ENCODE data around the gene MATK.

The MATK gene

DNA sequence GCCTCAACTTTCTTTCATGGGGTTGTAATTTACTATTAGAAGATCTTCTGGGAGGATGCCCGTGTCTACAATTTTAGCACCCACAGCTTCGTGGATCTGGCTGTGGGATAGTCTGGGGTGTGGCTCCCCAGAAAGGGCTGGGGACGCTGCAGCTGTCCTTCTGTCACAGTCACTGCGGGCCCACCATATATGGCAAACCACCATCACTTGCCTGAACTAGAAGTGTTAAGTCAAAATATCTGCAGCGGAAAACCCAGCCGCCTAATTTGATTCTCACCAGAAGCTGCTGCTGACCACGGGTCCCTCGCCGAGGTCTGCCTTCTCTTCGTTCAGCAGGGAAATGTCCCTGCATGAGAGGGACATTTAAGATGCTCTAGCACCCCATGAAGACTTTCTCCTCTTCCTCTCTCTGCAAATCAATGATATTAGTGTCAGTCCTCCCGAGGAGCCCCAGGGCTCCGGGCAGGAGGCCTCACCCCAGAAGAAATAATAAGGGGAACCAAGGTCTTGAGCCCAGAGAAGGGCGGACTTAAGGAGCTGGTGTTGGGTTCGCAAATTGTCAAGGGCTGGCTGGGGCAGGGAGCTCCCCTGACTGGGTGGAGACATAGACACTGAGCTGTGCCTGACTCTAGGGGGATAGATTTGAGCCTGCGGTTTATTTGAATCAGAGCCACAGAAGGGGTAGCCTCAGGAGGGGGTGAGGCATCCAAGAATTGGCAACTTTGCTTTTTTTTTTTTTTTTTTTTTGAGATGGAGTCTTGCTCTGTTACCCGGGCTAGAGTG, 3.0 kb upstream of the MATK start:
- no peak for DNase-seq (ENCODE audit: low read depth)

DNA sequence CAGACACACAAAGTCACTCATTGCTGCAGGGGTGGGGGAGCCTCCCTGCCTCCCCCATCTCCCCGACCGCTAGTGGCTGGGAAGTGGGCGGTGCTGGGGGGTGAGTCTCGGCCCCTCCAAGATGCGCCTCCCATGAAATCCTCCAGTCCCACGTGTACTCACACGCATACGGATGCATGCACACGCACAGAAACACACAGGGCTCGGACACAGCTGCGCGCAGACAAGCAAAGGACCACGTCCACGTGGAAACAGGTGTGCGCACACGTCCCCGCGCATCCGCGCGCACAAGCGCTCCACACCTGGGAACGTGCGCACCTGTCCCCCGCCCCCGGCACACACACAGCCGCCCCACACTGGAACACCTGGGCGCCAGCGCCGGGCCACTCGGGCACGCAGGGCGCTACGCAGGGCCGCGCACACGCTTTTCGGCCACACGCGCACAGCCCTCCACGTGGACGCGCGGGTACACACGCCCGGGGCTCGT, 687 bp downstream of the MATK start:
- DNase-seq (ENCODE audit: low read depth) = no peak

DNA sequence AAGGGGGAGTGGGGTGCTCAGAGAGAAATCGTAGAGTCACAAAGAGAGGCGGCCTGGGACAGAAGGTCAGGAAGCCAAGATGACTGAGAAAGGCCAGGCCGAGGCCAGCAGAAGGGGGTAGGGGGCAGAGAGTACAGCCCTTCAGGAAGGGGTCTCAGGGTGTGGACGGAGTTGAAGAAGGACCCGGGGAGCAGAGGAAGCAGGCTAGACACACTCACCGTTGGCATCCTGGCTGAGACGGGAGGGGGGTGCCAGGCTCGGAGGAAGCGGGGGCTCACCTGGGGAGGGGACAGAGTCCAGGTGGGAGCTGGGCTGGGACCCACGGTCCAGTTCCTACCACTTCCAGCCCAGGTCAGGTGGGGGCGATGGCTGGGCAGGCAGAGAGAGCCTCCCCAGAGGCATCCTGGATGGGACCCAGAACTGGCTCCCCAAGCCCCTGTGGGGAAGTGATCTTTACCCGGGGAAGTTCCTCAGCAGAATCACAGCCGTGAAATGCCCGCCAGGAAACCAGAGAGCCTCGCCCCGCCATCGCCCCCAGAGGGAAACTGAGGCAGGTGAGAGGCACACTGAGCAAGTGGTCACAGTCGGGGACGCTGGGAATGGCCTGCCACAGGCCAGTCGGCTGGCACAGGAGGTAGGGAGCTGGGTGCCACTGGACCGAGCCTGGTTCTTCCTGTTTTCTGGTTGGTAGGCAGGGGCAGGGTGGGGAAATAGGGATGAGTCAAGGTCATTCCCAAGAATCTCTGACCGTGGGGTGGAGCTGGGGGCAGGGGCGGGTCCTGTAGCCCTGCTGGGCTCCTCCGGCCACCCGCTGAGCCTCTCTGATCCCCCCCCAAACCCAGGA, 1.4 kb downstream of the MATK start:
- no peak for DNase-seq (ENCODE audit: low read depth)

DNA sequence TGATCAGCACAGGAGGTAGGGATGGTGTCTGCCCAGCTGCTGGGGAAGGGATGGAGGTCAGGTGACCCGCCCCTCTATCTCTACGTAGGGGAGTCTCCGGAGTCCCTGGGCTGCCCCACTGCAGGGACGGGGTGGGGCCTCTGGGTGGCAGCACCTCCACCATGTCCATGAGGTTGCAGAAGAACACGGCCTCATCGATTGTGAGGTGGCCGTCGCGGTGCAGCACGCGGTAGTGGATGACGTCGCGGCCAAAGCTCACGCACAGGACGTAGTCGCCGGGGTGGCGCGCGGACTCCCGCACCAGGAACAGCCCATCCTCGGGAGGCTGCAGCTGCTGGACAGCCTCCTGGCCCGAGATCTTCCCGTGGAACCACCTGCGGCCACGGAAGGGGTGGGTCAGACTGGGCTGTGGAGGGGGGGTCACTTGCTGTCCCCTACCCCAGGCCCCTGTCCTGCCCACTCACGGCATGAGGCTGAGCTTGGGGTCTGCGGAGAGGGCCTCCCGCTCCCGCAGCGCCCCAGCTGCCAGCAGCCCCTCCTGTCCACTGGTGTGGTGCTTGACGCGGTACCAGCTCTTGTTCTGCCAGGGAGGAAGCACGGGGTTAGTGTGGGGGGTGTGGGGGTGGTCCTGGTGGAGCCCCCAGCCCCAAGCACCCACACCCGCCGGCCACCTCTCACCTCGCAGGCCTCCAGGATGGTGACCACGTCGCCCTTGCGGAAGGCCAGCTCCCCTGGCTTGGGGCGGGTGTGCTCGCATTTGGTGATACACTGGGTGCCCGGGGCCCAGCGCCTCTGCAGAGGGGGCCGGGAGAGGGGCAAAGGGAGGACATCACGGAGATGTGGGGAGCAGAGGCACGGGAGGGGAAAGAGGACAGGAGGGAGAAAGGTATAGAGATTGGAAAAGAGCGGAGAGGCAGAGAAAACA, 2.3 kb downstream of the MATK start:
- no peak for DNase-seq (ENCODE audit: low read depth)

DNA sequence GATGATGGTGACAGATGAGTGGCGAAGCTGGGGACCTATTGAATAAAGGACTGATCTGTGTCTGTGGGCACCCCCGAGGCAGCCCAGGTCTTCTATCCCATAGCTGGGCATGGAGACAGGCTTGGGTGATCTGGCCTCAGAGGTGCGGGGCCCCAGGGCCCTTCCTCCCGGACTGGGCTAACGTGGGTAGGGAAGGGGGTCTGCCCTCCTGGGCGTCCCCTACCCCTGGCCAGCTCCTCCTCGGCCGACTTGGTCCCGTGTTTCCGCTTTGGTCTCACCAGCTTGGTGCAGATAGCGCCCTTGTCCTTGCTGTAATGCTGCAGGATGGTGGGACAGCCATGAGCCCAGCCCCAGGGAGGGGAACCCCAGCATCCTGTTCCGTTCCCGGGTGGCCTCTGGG, 3.3 kb downstream of the MATK start:
- DNase-seq (ENCODE audit: low read depth) = no peak

DNA sequence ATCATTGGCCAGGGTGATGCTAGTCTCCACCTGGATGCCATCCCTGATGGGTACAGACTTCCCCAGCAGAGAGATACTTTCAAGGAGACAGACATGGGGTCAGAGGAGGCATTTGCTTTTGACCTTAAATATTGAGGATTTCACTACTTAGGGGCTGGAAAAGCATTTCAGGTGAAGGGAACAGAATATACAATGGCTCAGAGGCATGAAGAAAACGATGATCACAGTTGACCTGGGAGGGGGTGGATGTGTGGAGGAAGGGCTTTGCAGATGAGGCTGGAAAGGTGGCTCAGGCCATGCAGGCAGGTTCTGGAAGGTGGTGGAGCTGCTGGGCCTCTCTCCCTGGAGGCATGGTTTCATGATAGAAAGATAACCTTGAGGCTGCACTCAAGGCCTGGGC, 3.9 kb downstream of the MATK start:
- DNase-seq (ENCODE audit: low read depth) = no peak

DNA sequence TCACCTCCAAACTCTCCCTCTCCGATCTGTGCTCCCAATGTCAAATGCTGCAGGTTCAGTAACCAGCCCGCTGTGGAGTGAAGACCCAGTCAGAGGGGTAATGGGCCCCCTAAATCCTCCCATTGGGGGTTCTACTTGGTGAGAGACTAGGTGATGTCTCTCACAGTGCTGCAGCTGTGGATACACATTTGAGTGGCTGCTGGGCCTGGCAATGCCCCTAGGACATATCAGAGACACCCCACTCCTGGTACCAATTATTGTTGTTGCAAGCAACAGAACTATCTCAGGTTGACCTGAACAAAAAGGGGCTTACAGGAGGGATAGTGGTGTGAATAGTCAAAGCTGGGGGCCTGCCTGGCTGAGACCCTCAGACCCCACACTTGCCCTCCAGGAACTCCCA, 4.6 kb downstream of the MATK start:
- no peak for DNase-seq (ENCODE audit: low read depth)

DNA sequence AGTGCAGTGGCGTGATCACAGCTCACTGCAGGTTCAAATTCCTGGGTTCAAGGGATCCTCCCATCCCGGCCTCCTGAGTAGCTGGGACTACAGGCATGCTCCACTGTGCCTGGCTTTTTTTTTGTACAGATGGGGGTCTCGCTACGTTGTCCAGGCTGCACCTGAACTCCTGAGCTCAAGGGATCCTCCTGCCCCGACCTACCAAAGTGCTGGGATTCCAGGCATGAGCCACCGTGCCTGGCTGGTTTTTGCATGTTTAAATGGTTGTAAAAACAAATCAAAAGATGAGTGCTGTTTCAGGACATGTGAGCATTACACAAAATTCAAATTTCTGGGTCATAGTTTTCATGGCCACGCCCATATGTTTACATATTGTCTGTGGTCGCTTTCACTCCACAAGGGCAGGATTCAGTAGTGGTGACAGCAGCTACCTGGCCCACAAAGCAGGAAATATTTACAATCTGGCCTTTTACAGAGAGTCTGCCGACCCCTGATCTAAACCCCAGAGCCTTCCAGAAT, 5.3 kb downstream of the MATK start:
- no peak for DNase-seq (ENCODE audit: low read depth)

DNA sequence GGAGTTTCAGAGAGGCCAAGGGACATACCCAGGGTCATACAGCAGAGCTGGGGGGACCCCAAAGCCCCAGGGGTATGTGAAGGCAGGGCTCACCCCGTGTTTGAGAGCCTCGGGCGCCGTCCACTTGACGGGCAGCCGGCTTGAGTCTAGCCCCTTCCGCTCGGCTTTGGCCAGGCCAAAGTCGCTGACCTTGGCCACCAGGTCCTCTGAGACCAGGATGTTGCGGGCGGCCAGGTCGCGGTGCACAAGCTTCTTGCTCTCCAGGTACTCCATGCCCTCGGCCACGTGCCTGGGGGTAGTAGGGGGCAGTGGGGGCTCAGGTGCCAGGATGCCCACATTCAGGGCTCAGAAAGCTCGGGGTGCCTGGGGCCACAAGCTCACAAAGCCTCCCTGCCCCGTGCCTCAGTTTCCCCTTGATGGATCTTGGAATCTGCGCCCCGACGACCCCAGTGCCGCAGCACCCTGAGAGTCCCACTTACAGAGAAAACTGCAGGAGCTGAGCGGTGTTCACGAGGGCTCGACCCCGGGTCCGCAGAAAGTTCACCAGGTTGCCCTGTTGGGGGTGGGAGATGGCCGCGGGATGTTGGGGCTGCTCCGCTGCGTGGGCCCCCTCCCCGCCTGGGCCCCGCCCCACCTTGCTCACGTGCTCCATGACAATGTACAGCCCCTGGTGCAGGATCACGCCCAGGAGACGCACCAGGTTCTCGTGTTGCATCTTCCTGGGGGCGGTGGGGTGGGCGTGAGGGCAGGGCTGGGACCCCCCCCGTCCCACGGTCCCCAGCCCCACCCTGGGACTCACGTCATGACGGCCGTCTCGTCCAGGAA, 7.1 kb downstream of the MATK start:
- DNase-seq (ENCODE audit: low read depth) = no peak

DNA sequence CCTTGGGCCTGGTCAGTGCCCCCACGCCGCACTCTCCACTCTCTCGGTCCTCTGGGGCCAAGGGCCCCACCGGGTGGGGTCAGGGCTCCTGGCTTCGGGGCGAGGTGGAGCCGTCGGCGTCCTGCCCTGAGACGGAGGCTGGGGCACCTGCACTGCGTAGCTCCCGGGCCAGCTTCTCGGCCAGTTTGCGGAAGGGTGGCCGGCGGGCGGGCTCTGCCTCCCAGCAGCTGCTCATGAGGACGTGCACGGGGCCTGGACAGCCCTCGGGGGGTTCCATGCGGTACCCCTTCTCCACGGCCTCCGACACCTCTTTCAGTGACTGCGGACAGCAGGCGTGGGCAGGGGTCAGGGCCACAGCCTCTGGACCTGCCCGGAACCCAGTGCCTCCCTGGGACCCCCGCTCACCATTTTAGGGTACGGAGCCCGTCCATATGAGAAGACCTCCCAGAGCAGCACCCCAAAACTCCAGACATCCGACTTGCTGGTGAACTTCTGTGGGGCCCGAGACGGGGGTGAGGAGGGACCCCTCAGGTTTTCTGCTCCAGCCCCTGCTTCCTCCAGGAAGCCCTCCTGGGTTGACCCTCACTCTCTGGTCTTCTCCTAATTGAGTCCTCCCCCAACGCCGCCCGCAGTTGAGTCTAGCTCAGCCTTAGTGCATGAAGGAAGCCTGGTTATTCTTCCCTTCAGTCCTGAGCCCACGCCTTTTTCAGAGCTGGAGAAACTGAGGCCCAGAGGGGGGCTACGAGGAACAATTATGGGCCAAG, 7.9 kb downstream of the MATK start:
- no peak for DNase-seq (ENCODE audit: low read depth)

DNA sequence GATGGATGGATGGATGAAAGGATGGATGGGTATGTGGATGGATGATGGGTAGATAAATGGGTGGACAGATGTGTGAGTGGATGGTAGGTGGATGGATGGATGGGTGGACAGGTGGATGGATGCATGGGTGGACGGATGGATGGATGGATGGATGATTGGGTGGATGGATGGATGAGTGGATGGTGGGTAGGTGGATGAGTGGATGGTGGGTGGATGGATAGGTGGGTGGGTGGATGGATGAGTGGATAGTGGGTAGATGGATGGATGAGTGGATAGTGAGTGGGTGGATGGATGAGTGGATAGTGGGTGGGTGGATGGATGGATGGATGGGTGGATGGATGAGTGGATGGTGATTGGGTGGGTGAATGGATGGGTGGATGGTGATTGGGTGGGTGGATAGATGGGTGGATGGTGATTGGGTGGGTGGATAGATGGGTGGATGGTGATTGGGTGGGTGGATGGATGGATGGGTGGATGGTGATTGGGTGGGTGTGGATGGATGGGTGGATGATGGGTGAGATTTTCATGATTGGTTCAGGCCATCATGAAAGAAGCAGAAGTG, 9.6 kb downstream of the MATK start:
- DNase-seq (ENCODE audit: low read depth) = no peak

DNA sequence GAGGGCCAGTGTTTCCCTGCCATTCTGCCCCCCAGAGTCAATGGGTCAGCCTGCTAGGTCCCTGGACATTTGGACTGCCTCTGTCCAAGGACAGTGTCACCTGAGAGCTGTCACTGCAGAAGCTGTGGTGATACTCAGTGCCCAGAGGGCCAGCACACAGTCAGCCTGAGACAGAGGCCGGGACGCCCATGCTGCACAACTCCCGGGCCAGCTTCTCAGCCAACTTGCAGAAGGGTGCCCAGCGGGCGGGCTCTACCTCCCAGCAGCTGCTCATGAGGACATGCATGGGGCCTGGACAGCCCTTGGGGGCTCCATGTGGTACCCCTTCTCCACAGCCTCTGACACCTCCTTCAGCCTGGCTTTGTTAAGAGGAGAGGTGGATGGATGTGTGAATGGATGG, 10.3 kb downstream of the MATK start:
- no peak for DNase-seq (ENCODE audit: low read depth)

DNA sequence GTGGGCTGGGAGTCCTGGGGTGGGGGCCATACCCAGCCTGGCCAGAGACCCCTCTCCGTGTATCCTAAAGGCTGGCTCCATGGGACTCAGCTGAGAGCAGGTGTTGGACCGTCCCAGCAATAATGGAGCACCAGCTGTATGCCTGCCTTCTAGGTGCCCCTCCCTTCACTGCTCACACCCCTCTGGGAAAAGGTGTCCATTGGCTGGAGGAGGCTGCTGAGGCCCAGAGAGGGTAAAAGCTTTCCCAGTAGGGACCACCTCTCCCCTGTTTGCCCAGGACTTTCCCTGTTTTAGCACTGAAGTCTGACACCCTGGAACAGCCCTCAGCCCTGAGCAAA, 10.8 kb downstream of the MATK start:
- no peak for DNase-seq (ENCODE audit: low read depth)

DNA sequence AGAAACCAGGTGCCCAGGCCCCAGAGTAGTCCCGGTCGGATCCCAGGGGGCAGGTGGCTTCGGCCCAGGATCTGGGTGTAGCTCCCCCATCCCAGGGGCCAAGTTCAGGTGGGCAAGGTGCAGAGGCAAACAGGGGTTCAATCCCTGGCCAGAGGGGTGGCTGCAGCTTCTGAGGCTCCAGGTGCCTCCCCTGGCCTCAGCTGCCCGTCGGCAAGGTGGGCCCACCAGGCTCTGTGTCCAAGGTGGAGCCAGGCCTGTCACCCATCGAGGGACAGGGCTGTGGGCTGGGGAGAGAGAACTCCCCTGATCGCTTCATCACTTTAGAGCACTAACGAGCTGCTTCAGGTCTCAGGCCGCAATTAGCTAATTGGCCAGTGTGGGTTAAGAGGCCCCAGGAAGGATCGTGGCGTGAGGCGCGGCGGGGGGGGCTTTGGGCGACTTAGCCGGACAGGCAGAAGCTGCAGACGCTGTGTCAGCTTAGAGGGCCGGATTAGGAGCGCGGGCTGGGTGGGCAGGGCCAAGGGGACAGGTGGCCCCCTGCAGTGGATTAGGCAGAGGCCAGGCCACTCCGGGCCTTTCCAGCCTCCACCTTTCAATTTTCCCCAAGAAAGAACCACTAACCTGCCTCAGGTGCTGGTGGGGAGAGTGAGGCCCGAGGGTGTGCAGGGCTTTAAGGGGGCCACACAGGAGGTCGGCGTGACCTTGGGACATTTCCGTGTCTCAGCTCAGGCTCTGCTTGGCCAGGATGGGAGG, 11.4 kb downstream of the MATK start:
- DNase-seq (ENCODE audit: low read depth) = no peak

DNA sequence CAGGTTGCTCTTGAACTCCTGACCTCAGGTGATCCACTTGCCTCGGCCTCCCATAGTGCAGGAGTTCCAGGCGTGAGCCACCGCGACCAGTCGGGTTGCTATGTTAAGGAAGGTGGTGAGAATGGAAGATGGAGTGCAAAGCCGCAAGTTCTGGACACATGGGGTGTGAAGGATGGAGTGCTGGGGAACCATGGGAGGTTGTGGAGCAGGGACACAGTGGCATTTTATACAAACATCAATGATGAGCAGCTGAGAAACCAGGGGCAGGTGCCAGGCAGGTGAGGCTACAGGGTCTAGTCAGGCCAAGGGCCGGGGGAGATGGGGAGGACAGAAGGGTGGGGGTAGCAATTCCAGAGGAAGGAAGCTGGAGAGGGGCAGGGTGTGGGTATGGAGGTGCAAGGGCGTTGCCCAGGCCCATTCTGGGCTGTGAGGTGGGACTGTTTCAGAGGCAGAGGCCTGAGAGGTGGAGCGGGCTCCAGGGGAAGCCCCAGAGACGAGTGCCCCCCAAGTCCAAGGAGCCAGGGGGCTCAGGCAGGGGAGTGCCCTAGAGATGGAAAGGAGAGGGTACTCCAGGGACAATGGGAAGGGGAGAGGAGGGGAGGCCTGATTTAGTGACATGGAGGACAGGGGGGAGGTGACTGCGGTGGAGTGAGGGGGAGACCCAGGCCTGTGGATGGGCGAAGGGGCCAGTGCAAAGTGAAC, 12.2 kb downstream of the MATK start:
- no peak for DNase-seq (ENCODE audit: low read depth)

DNA sequence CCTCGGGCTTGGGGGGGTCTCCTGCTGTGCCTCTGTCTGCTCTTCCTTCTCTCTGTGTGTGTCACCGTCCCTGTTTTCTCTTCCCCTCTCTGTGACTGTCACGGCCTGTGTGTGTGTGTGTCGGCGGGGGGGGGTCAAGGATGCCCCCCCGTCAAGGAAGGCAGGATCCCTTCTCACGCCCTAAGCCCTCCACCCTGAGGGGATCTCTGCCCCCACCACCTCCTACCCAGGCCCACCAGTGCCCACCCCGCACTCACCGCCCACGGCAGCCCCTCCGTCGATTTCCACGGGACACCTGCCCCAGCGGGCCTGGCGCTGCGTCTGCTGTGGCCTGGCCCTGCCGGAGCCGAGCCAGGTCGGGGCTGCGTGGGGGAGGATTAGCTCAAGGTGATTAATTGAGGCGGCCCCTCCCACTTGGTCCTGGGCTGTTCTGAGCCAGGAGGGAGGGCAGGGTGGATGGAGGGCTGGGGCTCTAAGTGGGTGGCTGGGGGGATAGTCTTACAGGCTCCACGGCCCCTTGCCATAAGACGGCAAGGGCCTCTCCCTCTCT, 14.2 kb downstream of the MATK start, which contains the start of gene RAX2:
RAX2 (minus strand) TSS at position 323 of the 550 bp plus-strand sequence. CDS start 486 bp downstream, outside the sequence.
- DNase-seq (ENCODE audit: low read depth) = no peak

DNA sequence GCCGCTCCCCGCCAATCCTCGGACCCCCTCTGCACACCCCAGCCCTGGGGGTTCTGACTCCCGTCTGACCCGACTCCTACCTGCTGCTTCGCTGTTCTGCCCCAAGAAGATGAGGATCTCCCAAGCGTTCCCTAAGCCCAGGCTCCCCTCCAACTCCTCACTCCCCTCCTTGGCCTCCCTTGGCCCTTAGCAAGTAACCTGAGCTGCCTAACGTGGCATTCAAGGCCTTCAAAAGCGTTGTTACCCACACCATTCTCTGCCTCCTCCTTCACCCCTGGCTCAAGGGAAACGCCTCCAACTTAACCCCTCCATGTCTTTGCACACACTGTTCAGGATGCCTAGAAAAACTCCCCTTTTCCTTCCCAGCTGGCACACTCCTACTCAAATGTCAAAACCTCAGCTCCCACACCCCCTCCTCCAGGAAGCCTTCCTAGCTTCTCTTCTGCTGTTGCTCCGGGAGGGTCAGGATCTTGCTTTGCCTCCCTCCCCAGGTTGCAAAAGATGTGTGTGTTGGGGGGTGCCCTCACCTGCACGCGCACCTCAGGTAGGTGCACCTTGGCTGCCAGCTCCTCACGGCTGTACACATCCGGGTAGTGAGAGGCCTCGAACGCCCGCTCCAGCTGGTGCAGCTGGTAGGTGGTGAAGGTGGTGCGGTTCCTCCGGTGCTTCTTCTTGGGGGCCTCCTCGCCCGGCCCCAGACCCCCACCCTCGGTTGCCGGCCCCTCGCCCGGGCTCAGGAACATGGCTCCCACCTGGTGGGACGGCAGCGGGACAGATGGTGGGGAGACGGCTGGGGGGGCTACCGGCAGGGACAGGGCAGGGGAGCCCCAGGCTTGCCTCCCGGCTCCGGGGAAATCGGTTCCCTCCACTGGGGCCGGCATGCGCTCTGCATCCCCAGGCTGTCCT, 14.9 kb downstream of the MATK start:
- DNase-seq (ENCODE audit: low read depth) = no peak

All from stimulated activated CD8-positive, alpha-beta memory T cell treated with anti-CD3 and anti-CD28 coated beads, Interleukin-15, amount 100 ng/mL, for 24 hours (primary cell).